Liver (tissue), 9 donors: ENCODE measurements around the gene NTMT1. TPM values are rescaled to one million over a fixed set of nuclear protein-coding genes. Genes with fewer than 3 reads are reported as not detected.

ENCODE experiments used
- DNase-seq: peaks from one replicate; pipeline ENCODE4 v3.0.0-alpha.2; 2017; ENCODE audit warnings: low spot score
- H3K27ac ChIP-seq, 2 donors: one replicate each; pipeline ENCODE4 v1.7.0; 2013; ENCODE audit warnings: inconsistent platforms in 2 of 2, low read length in 2 of 2, control low read depth in 1 of 2, low read depth in 1 of 2, mild to moderate bottlenecking in 1 of 2
- H3K27me3 ChIP-seq, 4 donors: one replicate each; pipeline versions ENCODE4 v1.6.1 to v1.7.0; 2013; ENCODE audit warnings: low read length in 3 of 4, inconsistent platforms in 1 of 4, mild to moderate bottlenecking in 1 of 4, moderate library complexity in 1 of 4; ENCODE audit not compliant: control insufficient read depth in 4 of 4, insufficient read depth in 4 of 4
- H3K36me3 ChIP-seq, 4 donors: one replicate each; pipeline versions ENCODE4 v1.6.1 to v1.7.0; 2013; ENCODE audit warnings: low read length in 3 of 4, mild to moderate bottlenecking in 3 of 4, low read depth in 1 of 4, moderate library complexity in 1 of 4; ENCODE audit not compliant: control insufficient read depth in 4 of 4, insufficient read depth in 3 of 4
- H3K4me1 ChIP-seq, 4 donors: one replicate each; pipeline versions ENCODE4 v1.6.1 to v1.7.0; 2013; ENCODE audit warnings: low read length in 3 of 4, mild to moderate bottlenecking in 3 of 4, moderate library complexity in 1 of 4; ENCODE audit not compliant: control insufficient read depth in 4 of 4, insufficient read depth in 4 of 4
- H3K4me3 ChIP-seq, 3 donors: one replicate each; pipeline versions ENCODE4 v1.6.1 to v1.7.0; 2013; ENCODE audit warnings: low read length in 3 of 3, control low read depth in 1 of 3, low read depth in 1 of 3, mild to moderate bottlenecking in 1 of 3
- H3K9ac ChIP-seq, 2 donors: one replicate each; pipeline ENCODE4 v1.7.0; 2013; ENCODE audit warnings: low read length in 2 of 2, mild to moderate bottlenecking in 2 of 2, moderate library complexity in 2 of 2, control low read depth in 1 of 2, low read depth in 1 of 2
- H3K9me3 ChIP-seq, 4 donors: one replicate each; pipeline versions ENCODE4 v1.6.1 to v1.7.0; 2013; ENCODE audit warnings: low read length in 3 of 4; ENCODE audit not compliant: control insufficient read depth in 4 of 4
- EGR1 ChIP-seq, 2 donors: IDR thresholded peaks; 2 replicates each; pipeline ENCODE4 v1.6.1; 2016 to 2018; ENCODE audit warnings: antibody characterized with exemption in 2 of 2, low read depth in 2 of 2
- FOXA2 ChIP-seq: IDR thresholded peaks from 2 replicates; pipeline ENCODE4 v1.6.1; 2016; ENCODE audit warnings: antibody characterized with exemption
- GABPA ChIP-seq, 2 donors: IDR thresholded peaks in 1 of 2; conservative IDR thresholded peaks in 1 of 2; 2 replicates each; pipeline ENCODE4 v1.6.1; 2016; ENCODE audit warnings: antibody characterized with exemption in 2 of 2, mild to moderate bottlenecking in 1 of 2, moderate library complexity in 1 of 2
- HNF4A ChIP-seq, 2 donors: conservative IDR thresholded peaks; 2 replicates each; pipeline ENCODE4 v1.6.1; 2016; ENCODE audit warnings: antibody characterized with exemption in 2 of 2, mild to moderate bottlenecking in 2 of 2
- JUND ChIP-seq, 2 donors: IDR thresholded peaks; 2 replicates each; pipeline ENCODE4 v1.6.1; 2016; ENCODE audit warnings: antibody characterized with exemption in 2 of 2
- NR2F2 ChIP-seq: IDR thresholded peaks from 2 replicates; pipeline ENCODE4 v1.6.1; 2016; ENCODE audit warnings: antibody characterized with exemption
- RAD21 ChIP-seq, 2 donors: IDR thresholded peaks; 2 replicates each; pipeline ENCODE4 v1.6.1; 2016; ENCODE audit warnings: antibody characterized with exemption in 2 of 2, mild to moderate bottlenecking in 2 of 2
- RXRA ChIP-seq, 2 donors: IDR thresholded peaks; 2 replicates each; pipeline ENCODE4 v1.6.1; 2017 to 2018; ENCODE audit warnings: antibody characterized with exemption in 2 of 2, mild to moderate bottlenecking in 1 of 2
- SP1 ChIP-seq: IDR thresholded peaks from 2 replicates; pipeline ENCODE4 v1.6.1; 2018; ENCODE audit warnings: antibody characterized with exemption, mild to moderate bottlenecking
- TAF1 ChIP-seq: conservative IDR thresholded peaks from 2 replicates; pipeline ENCODE4 v1.6.1; 2016; ENCODE audit warnings: antibody characterized with exemption, mild to moderate bottlenecking
- YY1 ChIP-seq: IDR thresholded peaks from 2 replicates; pipeline ENCODE4 v1.6.1; 2016; ENCODE audit warnings: antibody characterized with exemption, mild to moderate bottlenecking
- WGBS: extraction: QIAGEN DNeasy Blood & Tissue Kit; methylation state at CpG from one replicate; pipeline ENCODE4 v1.1.7; 2013; 5-methylcytosine and 5-hydroxymethylcytosine counted together
- polyA plus RNA-seq, 2 donors: library from polyadenylated mRNA; stranded (reverse) in 1 of 2; unstranded in 1 of 2; fragments of 200-250 nt in 1 of 2; fragments of >200 nt in 1 of 2; fragmentation: Nextera tagmentation in 1 of 2; extraction: Ambion mirVana in 1 of 2; gene quantifications; one replicate each; pipeline versions ENCODE4 v1.2.1 to v1.2.3, GENCODE V29; 2013 to 2015
- total RNA-seq, 2 donors: library from RNA; depleted of rRNA; stranded (reverse); fragments of >200 nt; gene quantifications; one replicate each; pipeline ENCODE4 v1.2.3, GENCODE V29; 2014
- TF ChIP-seq, protein P1 (sequence below): fragments of 150-350 bp; IDR thresholded peaks from 2 replicates; pipeline ENCODE4 v1.5.1; 2017; ENCODE audit warnings: improper control_type of control experiment, low read depth, low read length; ENCODE audit not compliant: missing input control
- TF ChIP-seq, protein P2 (sequence below): IDR thresholded peaks from 2 replicates; pipeline ENCODE4 v1.6.1; 2016; ENCODE audit warnings: antibody characterized with exemption
- TF ChIP-seq, protein P3 (sequence below): IDR thresholded peaks from 2 replicates; pipeline ENCODE4 v1.6.1; 2016; ENCODE audit warnings: antibody characterized with exemption
- TF ChIP-seq, protein P4 (sequence below): IDR thresholded peaks from 2 replicates; pipeline ENCODE4 v1.6.1; 2016; ENCODE audit warnings: antibody characterized with exemption, mild to moderate bottlenecking
- donor health status: healthy.
- donor health status: healthy.
- donor health status: healthy.
- donor health status: healthy.
- donor health status: healthy.

NTMT1 gene
- total and polyA plus RNA-seq, 4 donors = 13.1 to 42.5 (median 26.2) TPM

DNA sequence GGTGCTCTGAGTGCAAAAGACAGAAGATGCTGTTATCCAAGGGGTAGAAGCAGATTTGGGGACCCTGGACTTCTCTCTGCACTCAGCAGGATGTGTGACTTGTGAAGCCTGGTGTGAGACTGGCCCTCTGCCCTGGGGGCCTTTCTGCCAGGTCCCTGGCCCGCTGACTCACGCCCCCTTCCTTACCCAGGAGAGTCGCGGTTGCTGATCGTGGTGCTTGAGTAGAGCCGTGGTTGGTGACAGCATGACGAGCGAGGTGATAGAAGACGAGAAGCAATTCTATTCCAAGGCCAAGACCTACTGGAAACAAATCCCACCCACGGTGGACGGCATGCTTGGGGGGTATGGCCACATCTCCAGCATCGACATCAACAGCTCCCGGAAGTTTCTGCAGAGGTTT, 6.5 kb downstream of the NTMT1 start (continued):
- TF ChIP-seq JUND (IDR thresholded peaks at IDR 0.05) (no peak), FOXA2 (no peak), GABPA (IDR thresholded peaks at IDR 0.05 in 1 of 2, conservative IDR thresholded peaks at IDR 0.05 in 1 of 2) (no peak), RXRA (IDR thresholded peaks at IDR 0.05) (no peak)

DNA sequence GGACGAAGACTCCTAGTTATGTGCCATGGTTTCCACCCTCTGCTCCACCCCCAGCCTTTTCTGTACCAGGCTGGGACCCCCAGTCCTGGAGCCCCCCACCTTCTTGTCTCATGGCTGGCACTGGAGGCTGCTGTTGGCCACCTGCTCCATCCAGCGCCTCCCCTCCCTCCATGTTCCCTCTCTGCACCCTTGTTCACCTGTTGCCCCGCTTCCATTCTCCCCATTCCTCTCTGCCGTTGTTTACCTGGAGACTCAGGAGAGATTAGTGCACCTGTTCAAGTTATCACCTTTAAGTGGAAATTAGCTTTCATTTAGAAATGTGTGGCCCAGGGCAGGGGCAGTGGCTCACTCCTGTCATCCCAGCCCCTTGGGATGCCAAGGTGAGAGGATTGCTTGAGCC, 7.2 kb downstream of the NTMT1 start:
- Histone ChIP-seq H3K9ac (no peak overlapping the region), H3K9me3 (no peaks in the 10 kb centered on the region), H3K4me3 (no peak overlapping the region), H3K36me3 (peaks cover 4 to 54% (median 33%) of the 10 kb centered on the region in 4 donors), H3K4me1 (peaks cover 0 to 25% (median 15%) of the 10 kb centered on the region in 4 donors), H3K27ac (no peak overlapping the region), H3K27me3 (no peaks in the 10 kb centered on the region)
- DNase-seq = no peak
- WGBS = 93% methylated on average over 4 of the region's 4 CpGs
- TF ChIP-seq, protein P1, sequence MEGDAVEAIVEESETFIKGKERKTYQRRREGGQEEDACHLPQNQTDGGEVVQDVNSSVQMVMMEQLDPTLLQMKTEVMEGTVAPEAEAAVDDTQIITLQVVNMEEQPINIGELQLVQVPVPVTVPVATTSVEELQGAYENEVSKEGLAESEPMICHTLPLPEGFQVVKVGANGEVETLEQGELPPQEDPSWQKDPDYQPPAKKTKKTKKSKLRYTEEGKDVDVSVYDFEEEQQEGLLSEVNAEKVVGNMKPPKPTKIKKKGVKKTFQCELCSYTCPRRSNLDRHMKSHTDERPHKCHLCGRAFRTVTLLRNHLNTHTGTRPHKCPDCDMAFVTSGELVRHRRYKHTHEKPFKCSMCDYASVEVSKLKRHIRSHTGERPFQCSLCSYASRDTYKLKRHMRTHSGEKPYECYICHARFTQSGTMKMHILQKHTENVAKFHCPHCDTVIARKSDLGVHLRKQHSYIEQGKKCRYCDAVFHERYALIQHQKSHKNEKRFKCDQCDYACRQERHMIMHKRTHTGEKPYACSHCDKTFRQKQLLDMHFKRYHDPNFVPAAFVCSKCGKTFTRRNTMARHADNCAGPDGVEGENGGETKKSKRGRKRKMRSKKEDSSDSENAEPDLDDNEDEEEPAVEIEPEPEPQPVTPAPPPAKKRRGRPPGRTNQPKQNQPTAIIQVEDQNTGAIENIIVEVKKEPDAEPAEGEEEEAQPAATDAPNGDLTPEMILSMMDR = no peak
- TF ChIP-seq, protein P2, sequence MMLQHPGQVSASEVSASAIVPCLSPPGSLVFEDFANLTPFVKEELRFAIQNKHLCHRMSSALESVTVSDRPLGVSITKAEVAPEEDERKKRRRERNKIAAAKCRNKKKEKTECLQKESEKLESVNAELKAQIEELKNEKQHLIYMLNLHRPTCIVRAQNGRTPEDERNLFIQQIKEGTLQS = no peak
- no peak for TF ChIP-seq RXRA (IDR thresholded peaks at IDR 0.05)
- TF ChIP-seq GABPA (IDR thresholded peaks at IDR 0.05 in 1 of 2, conservative IDR thresholded peaks at IDR 0.05 in 1 of 2) = no peak
- TF ChIP-seq, protein P3, sequence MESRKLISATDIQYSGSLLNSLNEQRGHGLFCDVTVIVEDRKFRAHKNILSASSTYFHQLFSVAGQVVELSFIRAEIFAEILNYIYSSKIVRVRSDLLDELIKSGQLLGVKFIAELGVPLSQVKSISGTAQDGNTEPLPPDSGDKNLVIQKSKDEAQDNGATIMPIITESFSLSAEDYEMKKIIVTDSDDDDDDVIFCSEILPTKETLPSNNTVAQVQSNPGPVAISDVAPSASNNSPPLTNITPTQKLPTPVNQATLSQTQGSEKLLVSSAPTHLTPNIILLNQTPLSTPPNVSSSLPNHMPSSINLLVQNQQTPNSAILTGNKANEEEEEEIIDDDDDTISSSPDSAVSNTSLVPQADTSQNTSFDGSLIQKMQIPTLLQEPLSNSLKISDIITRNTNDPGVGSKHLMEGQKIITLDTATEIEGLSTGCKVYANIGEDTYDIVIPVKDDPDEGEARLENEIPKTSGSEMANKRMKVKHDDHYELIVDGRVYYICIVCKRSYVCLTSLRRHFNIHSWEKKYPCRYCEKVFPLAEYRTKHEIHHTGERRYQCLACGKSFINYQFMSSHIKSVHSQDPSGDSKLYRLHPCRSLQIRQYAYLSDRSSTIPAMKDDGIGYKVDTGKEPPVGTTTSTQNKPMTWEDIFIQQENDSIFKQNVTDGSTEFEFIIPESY = no peak
- no peak for TF ChIP-seq SP1
- TF ChIP-seq, protein P4, sequence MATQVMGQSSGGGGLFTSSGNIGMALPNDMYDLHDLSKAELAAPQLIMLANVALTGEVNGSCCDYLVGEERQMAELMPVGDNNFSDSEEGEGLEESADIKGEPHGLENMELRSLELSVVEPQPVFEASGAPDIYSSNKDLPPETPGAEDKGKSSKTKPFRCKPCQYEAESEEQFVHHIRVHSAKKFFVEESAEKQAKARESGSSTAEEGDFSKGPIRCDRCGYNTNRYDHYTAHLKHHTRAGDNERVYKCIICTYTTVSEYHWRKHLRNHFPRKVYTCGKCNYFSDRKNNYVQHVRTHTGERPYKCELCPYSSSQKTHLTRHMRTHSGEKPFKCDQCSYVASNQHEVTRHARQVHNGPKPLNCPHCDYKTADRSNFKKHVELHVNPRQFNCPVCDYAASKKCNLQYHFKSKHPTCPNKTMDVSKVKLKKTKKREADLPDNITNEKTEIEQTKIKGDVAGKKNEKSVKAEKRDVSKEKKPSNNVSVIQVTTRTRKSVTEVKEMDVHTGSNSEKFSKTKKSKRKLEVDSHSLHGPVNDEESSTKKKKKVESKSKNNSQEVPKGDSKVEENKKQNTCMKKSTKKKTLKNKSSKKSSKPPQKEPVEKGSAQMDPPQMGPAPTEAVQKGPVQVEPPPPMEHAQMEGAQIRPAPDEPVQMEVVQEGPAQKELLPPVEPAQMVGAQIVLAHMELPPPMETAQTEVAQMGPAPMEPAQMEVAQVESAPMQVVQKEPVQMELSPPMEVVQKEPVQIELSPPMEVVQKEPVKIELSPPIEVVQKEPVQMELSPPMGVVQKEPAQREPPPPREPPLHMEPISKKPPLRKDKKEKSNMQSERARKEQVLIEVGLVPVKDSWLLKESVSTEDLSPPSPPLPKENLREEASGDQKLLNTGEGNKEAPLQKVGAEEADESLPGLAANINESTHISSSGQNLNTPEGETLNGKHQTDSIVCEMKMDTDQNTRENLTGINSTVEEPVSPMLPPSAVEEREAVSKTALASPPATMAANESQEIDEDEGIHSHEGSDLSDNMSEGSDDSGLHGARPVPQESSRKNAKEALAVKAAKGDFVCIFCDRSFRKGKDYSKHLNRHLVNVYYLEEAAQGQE = no peak
- TF ChIP-seq YY1 = no peak
- no peak for TF ChIP-seq RAD21 (IDR thresholded peaks at IDR 0.05)
- TF ChIP-seq EGR1 (IDR thresholded peaks at IDR 0.05; ENCODE audit: low read depth in 2 of 2) = no peak
- no peak for TF ChIP-seq JUND (IDR thresholded peaks at IDR 0.05)
- TF ChIP-seq TAF1 = no peak
- TF ChIP-seq HNF4A (conservative IDR thresholded peaks at IDR 0.05) = no peak
- no peak for TF ChIP-seq NR2F2
- TF ChIP-seq FOXA2 = no peak
